ENCODE measurements around the gene TRIM9.
"Not testable (repeated sequence)": the region's sequence is repeated elsewhere in the genome, so short reads cannot be mapped to it uniquely, and the experiment has no call there.

TRIM9 gene

GRCh38 chr14:50953502-50953901, 141.4 kb downstream of the TRIM9 start:
- no peak overlapping the region for H3K4me3 ChIP-seq (ENCODE audit: low read length)
- no peaks in the 10 kb centered on the region for H3K27me3 ChIP-seq (ENCODE audit: control insufficient read depth, insufficient read depth, low read length)
- no peaks in the 10 kb centered on the region for H3K9me3 ChIP-seq (ENCODE audit: control insufficient read depth, low read depth, low read length)
- H3K36me3 ChIP-seq (ENCODE audit: control insufficient read depth, low read depth, low read length) = no peaks in the 10 kb centered on the region
- H3K9ac ChIP-seq (ENCODE audit: low read length) = no peak overlapping the region
- no peak overlapping the region for H3K27ac ChIP-seq (ENCODE audit: low read length)
- peaks cover 7% of the 10 kb centered on the region for H3K4me1 ChIP-seq (ENCODE audit: control insufficient read depth, low read depth, low read length)

GRCh38 chr14:50951032-50951431, 143.9 kb downstream of the TRIM9 start:
- Histone ChIP-seq H3K9ac (ENCODE audit: low read length) (no peak overlapping the region), H3K27ac (ENCODE audit: low read length) (no peak overlapping the region), H3K27me3 (ENCODE audit: control insufficient read depth, insufficient read depth, low read length) (no peaks in the 10 kb centered on the region), H3K4me1 (ENCODE audit: control insufficient read depth, low read depth, low read length) (peaks cover 14% of the 10 kb centered on the region), H3K9me3 (ENCODE audit: control insufficient read depth, low read depth, low read length) (no peaks in the 10 kb centered on the region), H3K36me3 (ENCODE audit: control insufficient read depth, low read depth, low read length) (no peaks in the 10 kb centered on the region), H3K4me3 (ENCODE audit: low read length) (no peak overlapping the region)

- no peaks in the 10 kb centered on the region for H3K9me3 ChIP-seq (ENCODE audit: control insufficient read depth, low read depth, low read length)
- no peak overlapping the region for H3K4me3 ChIP-seq (ENCODE audit: low read length)
- no peak overlapping the region for H3K27ac ChIP-seq (ENCODE audit: low read length)
Measured at GRCh38 chr14:50948205-50948604, 146.7 kb downstream of the TRIM9 start.

DNA sequence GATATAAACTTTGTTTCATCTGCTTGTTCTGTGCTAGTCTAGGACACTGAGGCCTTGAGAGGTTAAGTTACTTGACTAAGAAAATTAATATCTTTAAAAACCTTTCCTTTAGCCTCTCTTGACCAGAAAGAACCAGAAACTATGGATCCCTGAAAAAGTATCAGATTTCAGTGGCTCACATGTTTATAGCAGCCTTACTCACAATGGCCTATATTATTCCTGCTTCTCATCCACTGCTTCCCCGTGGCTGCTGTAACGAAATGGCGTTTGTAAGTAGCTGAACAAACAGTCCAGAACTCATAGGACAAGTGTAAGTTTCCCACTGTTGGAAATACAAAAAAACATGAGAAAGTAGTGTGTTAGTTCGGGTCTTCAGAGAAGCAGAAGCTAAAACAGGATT, 147.5 kb downstream of the TRIM9 start:
- no peak overlapping the region for H3K9ac ChIP-seq (ENCODE audit: low read length)
- H3K4me1 ChIP-seq (ENCODE audit: control insufficient read depth, low read depth, low read length) = peaks cover 15% of the 10 kb centered on the region
- H3K27ac ChIP-seq (ENCODE audit: low read length) = no peak overlapping the region
- H3K9me3 ChIP-seq (ENCODE audit: control insufficient read depth, low read depth, low read length) = no peaks in the 10 kb centered on the region
- H3K36me3 ChIP-seq (ENCODE audit: control insufficient read depth, low read depth, low read length) = no peaks in the 10 kb centered on the region
- H3K4me3 ChIP-seq (ENCODE audit: low read length) = no peak overlapping the region
- H3K27me3 ChIP-seq (ENCODE audit: control insufficient read depth, insufficient read depth, low read length) = peaks cover 6% of the 10 kb centered on the region

More at GRCh38 chr14:50948205-50948604, 146.7 kb downstream of the TRIM9 start:
- Histone ChIP-seq H3K9ac (ENCODE audit: low read length) (no peak overlapping the region), H3K36me3 (ENCODE audit: control insufficient read depth, low read depth, low read length) (no peaks in the 10 kb centered on the region), H3K27me3 (ENCODE audit: control insufficient read depth, insufficient read depth, low read length) (peaks cover 6% of the 10 kb centered on the region), H3K4me1 (ENCODE audit: control insufficient read depth, low read depth, low read length) (peaks cover 15% of the 10 kb centered on the region)

GRCh38 chr14:50946234-50946935, 148.5 kb downstream of the TRIM9 start:
- H3K4me1 ChIP-seq (ENCODE audit: control insufficient read depth, low read depth, low read length) = peaks cover 11% of the 10 kb centered on the region
- no peak overlapping the region for H3K4me3 ChIP-seq (ENCODE audit: low read length)
- no peak overlapping the region for H3K9ac ChIP-seq (ENCODE audit: low read length)
- H3K27ac ChIP-seq (ENCODE audit: low read length) = no peak overlapping the region
- peaks cover 6% of the 10 kb centered on the region for H3K27me3 ChIP-seq (ENCODE audit: control insufficient read depth, insufficient read depth, low read length)
- H3K36me3 ChIP-seq (ENCODE audit: control insufficient read depth, low read depth, low read length) = no peaks in the 10 kb centered on the region
- no peaks in the 10 kb centered on the region for H3K9me3 ChIP-seq (ENCODE audit: control insufficient read depth, low read depth, low read length)

- Histone ChIP-seq H3K9me3 (ENCODE audit: control insufficient read depth, low read depth, low read length) (no peaks in the 10 kb centered on the region), H3K27ac (ENCODE audit: low read length) (no peak overlapping the region), H3K36me3 (ENCODE audit: control insufficient read depth, low read depth, low read length) (no peaks in the 10 kb centered on the region), H3K9ac (ENCODE audit: low read length) (peak overlapping the region; percentile 26), H3K4me3 (ENCODE audit: low read length) (peak overlapping the region; percentile 89), H3K4me1 (ENCODE audit: control insufficient read depth, low read depth, low read length) (peaks cover 11% of the 10 kb centered on the region), H3K27me3 (ENCODE audit: control insufficient read depth, insufficient read depth, low read length) (peaks cover 6% of the 10 kb centered on the region)
Measured at GRCh38 chr14:50944647-50945413, 150.1 kb downstream of the TRIM9 start.

- Histone ChIP-seq H3K27ac (ENCODE audit: low read length) (no peak within 1 kb of the TSS), H3K9ac (ENCODE audit: low read length) (peak within 1 kb of the TSS; percentile 26)
Measured at GRCh38 chr14:50943943-50944646, 150.8 kb downstream of the TRIM9 start, which contains the start of gene PYGL. Gene PYGL (minus strand): TSS chr14:50944483. CDS start chr14:50944403, 80 bp downstream.

DNA sequence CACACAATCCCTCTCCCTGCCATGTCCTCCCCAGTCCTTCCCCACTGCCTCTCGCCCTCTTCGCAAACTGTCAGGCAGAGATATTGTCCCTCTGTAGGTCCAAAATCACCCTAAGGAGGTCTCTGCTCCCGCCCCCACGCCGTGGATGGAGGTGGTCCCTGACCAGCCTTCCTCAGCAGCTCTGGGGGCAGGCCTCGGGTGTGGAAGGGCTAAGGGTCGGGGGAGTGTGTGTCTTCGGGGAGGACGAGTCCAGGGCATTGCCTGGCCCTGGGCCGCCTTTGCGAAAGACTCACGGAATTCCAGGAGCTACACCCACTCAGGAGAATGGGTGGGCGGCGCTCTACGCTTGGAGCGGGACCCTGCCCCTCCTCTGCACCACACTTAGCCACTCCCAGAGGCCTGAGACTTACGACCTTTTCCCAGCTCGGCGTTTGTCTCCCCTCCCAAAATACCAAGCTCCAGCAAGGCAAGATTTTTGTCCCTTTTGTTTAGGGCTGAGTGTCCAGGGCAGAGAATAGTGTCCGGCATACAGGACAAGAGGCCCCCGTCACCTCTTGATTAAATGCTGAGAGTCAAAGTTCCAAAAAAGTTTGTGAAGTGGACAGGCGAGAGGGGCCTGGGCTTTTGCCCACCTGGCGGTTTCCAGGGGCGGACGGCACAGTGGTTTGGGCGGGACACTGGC, 151.5 kb downstream of the TRIM9 start:
- Histone ChIP-seq H3K36me3 (ENCODE audit: control insufficient read depth, low read depth, low read length) (no peaks in the 10 kb centered on the region), H3K4me3 (ENCODE audit: low read length) (peak overlapping the region; percentile 89), H3K27ac (ENCODE audit: low read length) (no peak overlapping the region), H3K9me3 (ENCODE audit: control insufficient read depth, low read depth, low read length) (no peaks in the 10 kb centered on the region), H3K4me1 (ENCODE audit: control insufficient read depth, low read depth, low read length) (peaks cover 11% of the 10 kb centered on the region), H3K27me3 (ENCODE audit: control insufficient read depth, insufficient read depth, low read length) (peaks cover 6% of the 10 kb centered on the region), H3K9ac (ENCODE audit: low read length) (peak overlapping the region; percentile 26)

More at GRCh38 chr14:50943943-50944646, 150.8 kb downstream of the TRIM9 start, which contains the start of gene PYGL:
- Histone ChIP-seq H3K36me3 (ENCODE audit: control insufficient read depth, low read depth, low read length) (no peaks in the 10 kb centered on the region), H3K4me1 (ENCODE audit: control insufficient read depth, low read depth, low read length) (peaks cover 11% of the 10 kb centered on the region), H3K4me3 (ENCODE audit: low read length) (peak within 1 kb of the TSS; percentile 89), H3K27me3 (ENCODE audit: control insufficient read depth, insufficient read depth, low read length) (peaks cover 6% of the 10 kb centered on the region), H3K9me3 (ENCODE audit: control insufficient read depth, low read depth, low read length) (no peaks in the 10 kb centered on the region)

- H3K27ac ChIP-seq (ENCODE audit: low read length); H3K36me3 ChIP-seq (ENCODE audit: control insufficient read depth, low read depth, low read length); H3K9me3 ChIP-seq (ENCODE audit: control insufficient read depth, low read depth, low read length); H3K9ac ChIP-seq (ENCODE audit: low read length); H3K4me1 ChIP-seq (ENCODE audit: control insufficient read depth, low read depth, low read length); H3K27me3 ChIP-seq (ENCODE audit: control insufficient read depth, insufficient read depth, low read length); H3K4me3 ChIP-seq (ENCODE audit: low read length): not testable (repeated sequence)
Measured at GRCh38 chr14:50941638-50942037, 153.3 kb downstream of the TRIM9 start.

DNA sequence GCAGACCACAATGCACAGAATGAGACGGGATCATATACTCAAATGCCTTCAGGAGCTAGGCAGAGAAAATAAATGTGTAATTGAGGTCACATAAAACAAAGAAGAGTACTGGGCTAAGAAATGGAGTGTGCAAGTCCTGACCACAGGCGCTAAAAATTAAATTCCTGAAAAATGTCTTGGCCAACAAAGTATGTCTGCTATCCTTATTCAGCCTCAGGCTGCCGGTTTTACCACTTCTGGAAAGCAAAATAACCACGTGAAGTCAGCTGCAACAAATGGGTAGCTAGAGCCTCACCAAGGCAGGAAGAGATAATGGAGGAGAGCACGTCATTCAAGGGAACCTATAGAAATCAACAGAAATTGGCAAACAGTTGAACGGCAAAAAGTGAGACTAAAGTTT, 153.8 kb downstream of the TRIM9 start:
- peaks cover 4% of the 10 kb centered on the region for H3K4me1 ChIP-seq (ENCODE audit: control insufficient read depth, low read depth, low read length)
- no peak overlapping the region for H3K27ac ChIP-seq (ENCODE audit: low read length)
- no peak overlapping the region for H3K4me3 ChIP-seq (ENCODE audit: low read length)
- no peak overlapping the region for H3K9ac ChIP-seq (ENCODE audit: low read length)
- H3K9me3 ChIP-seq (ENCODE audit: control insufficient read depth, low read depth, low read length) = no peaks in the 10 kb centered on the region
- no peaks in the 10 kb centered on the region for H3K36me3 ChIP-seq (ENCODE audit: control insufficient read depth, low read depth, low read length)
- H3K27me3 ChIP-seq (ENCODE audit: control insufficient read depth, insufficient read depth, low read length) = peaks cover 6% of the 10 kb centered on the region

DNA sequence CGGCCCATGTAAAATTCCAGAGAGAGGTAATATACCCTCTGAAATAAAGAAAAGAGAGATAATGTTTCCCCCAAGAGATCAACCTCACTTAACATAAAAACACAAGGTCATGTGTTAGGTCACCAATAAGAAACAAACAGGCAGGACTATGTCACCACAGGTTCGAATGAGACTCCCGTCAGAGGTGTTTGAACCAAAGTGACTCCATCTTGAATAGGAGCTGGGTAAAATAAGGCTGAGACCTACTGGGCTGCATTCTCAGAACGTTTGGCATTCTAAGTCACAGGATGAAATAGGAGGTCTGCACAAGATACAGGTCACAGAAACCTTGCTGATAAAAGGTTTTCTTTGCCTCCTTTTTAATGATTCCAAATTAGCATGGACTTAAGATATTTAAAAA, 157.1 kb downstream of the TRIM9 start:
- Histone ChIP-seq H3K27me3 (ENCODE audit: control insufficient read depth, insufficient read depth, low read length) (no peaks in the 10 kb centered on the region), H3K9me3 (ENCODE audit: control insufficient read depth, low read depth, low read length) (no peaks in the 10 kb centered on the region), H3K4me3 (ENCODE audit: low read length) (no peak overlapping the region), H3K4me1 (ENCODE audit: control insufficient read depth, low read depth, low read length) (no peaks in the 10 kb centered on the region), H3K36me3 (ENCODE audit: control insufficient read depth, low read depth, low read length) (peaks cover 5% of the 10 kb centered on the region), H3K9ac (ENCODE audit: low read length) (no peak overlapping the region), H3K27ac (ENCODE audit: low read length) (no peak overlapping the region)
